Activated gamma-delta T cell treated with Interleukin-2 at 50 U/mL for 16 hours (primary cell): ENCODE data around the gene CDK6.

Experiments used
- DNase-seq: peaks from one replicate; pipeline ENCODE4 v3.0.0-alpha.2; 2020

CDK6 gene

GRCh38 chr7:92843781-92844180 is 7.4 kb upstream of the CDK6 start:
- no peak for DNase-seq

- DNase-seq = no peak
Observed at GRCh38 chr7:92843034-92843760, 6.8 kb upstream of the CDK6 start.

- DNase-seq = no peak
Observed at GRCh38 chr7:92841192-92841591, 4.8 kb upstream of the CDK6 start.

- no peak for DNase-seq
Observed at GRCh38 chr7:92840316-92840715, 3.9 kb upstream of the CDK6 start.

GRCh38 chr7:92839901-92840300 is 3.5 kb upstream of the CDK6 start:
- DNase-seq = no peak

GRCh38 chr7:92838934-92839333 is 2.6 kb upstream of the CDK6 start:
- DNase-seq = no peak

GRCh38 chr7:92837000-92837749 is 802 bp upstream of the CDK6 start:
- no peak for DNase-seq

GRCh38 chr7:92835851-92836488 is 403 bp downstream of the CDK6 start:
- DNase-seq = peak; percentile 18

- DNase-seq = peak; percentile 28
Observed at GRCh38 chr7:92835261-92835850, 1.0 kb downstream of the CDK6 start.

- DNase-seq = no peak
Observed at GRCh38 chr7:92834507-92835260, 1.7 kb downstream of the CDK6 start.

- peak; percentile 55 for DNase-seq
Observed at GRCh38 chr7:92833766-92834506, 2.4 kb downstream of the CDK6 start.

- DNase-seq = peak; percentile 85
Observed at GRCh38 chr7:92833024-92833765, 3.2 kb downstream of the CDK6 start.

- no peak for DNase-seq
Observed at GRCh38 chr7:92832534-92833023, 3.8 kb downstream of the CDK6 start.

- DNase-seq = no peak
Observed at GRCh38 chr7:92831716-92832533, 4.4 kb downstream of the CDK6 start.

- DNase-seq = no peak
Observed at GRCh38 chr7:92830532-92831110, 5.8 kb downstream of the CDK6 start.

- no peak for DNase-seq
Observed at GRCh38 chr7:92830027-92830426, 6.3 kb downstream of the CDK6 start.

GRCh38 chr7:92827464-92828120 is 8.8 kb downstream of the CDK6 start:
- no peak for DNase-seq

- no peak for DNase-seq
Observed at GRCh38 chr7:92826258-92826938, 10.0 kb downstream of the CDK6 start.
